Activated naive CD4-positive, alpha-beta T cell treated with anti-CD3 and anti-CD28 coated beads for 36 hours (primary cell): Measurements from ENCODE around the gene CGNL1. TPM values are rescaled to one million over a fixed set of nuclear protein-coding genes. Genes with fewer than 3 reads are reported as not detected.

Source experiments
- CTCF ChIA-PET: fragments of 350-600 bp; sonication (Branson Sonifier 250); formaldehyde crosslinking; loops from one replicate; lab custom pipeline; 2021; ENCODE audit warnings: antibody characterized with exemption; lab: Charles Lee
- DNase-seq: peaks from one replicate; pipeline ENCODE4 v3.0.0-alpha.2; 2020
- H3K27ac Mint-ChIP-seq: one replicate; pipeline ENCODE4 v1.8.0; 2021; ENCODE audit warnings: mild to moderate bottlenecking, mixed read lengths
- H3K27me3 Mint-ChIP-seq: one replicate; pipeline ENCODE4 v1.8.0; 2021; ENCODE audit warnings: low read depth, mixed read lengths
- H3K36me3 Mint-ChIP-seq: one replicate; pipeline ENCODE4 v1.8.0; 2021; ENCODE audit warnings: low read depth, mixed read lengths
- H3K4me1 Mint-ChIP-seq: one replicate; pipeline ENCODE4 v1.8.0; 2021; ENCODE audit warnings: low read depth, mixed read lengths
- H3K4me3 Mint-ChIP-seq: one replicate; pipeline ENCODE4 v1.8.0; 2021; ENCODE audit warnings: mild to moderate bottlenecking, moderate library complexity, mixed read lengths
- H3K9me3 Mint-ChIP-seq: one replicate; pipeline ENCODE4 v1.8.0; 2021; ENCODE audit warnings: mixed read lengths
- intact Hi-C: fragments of 100-400 bp; cut with micrococcal nuclease; formaldehyde crosslinking; loops from one replicate; pipeline ENCODE4 v1.15.1; 2023
- total RNA-seq, 2 experiments: library from RNA; stranded (reverse); gene quantifications; one replicate each; pipeline ENCODE4 v1.2.3, GENCODE V29; 2021

The CGNL1 gene
- total RNA-seq, 2 experiments from 2014 or later = not detected

GRCh38 chr15:57436961-57437360 lies 60.7 kb downstream of the CGNL1 start:
- Mint-ChIP-seq H3K27me3 (peaks cover 9% of the 10 kb centered on the region), H3K4me1 (no peaks in the 10 kb centered on the region), H3K4me3 (no peak overlapping the region), H3K27ac (no peak overlapping the region), H3K36me3 (no peaks in the 10 kb centered on the region), H3K9me3 (no peaks in the 10 kb centered on the region)
- CTCF ChIA-PET = interaction anchor here (1.2 kb wide), 1 partner anchor 92 kb away, joined by 3 read pairs; no protein-coding TSS in a partner anchor
- no peak for DNase-seq
- intact Hi-C loops = no loop called here

- peaks cover 7% of the 10 kb centered on the region for H3K27me3 Mint-ChIP-seq
- CTCF ChIA-PET = no interaction called here
- H3K9me3 Mint-ChIP-seq = no peaks in the 10 kb centered on the region
- H3K27ac Mint-ChIP-seq = no peak overlapping the region
- no peaks in the 10 kb centered on the region for H3K4me1 Mint-ChIP-seq
- H3K36me3 Mint-ChIP-seq = no peaks in the 10 kb centered on the region
- intact Hi-C loops = no loop called here
- no peak overlapping the region for H3K4me3 Mint-ChIP-seq
- no peak for DNase-seq
Measured at GRCh38 chr15:57437564-57437963, 61.3 kb downstream of the CGNL1 start.

GRCh38 chr15:57438166-57438565 lies 61.9 kb downstream of the CGNL1 start:
- Mint-ChIP-seq H3K36me3 (no peaks in the 10 kb centered on the region), H3K27me3 (peaks cover 7% of the 10 kb centered on the region), H3K4me3 (no peak overlapping the region), H3K4me1 (no peaks in the 10 kb centered on the region), H3K27ac (no peak overlapping the region), H3K9me3 (no peaks in the 10 kb centered on the region)
- intact Hi-C loops = no loop called here
- CTCF ChIA-PET = interaction anchor here (0.7 kb wide), 1 partner anchor 234 kb away, joined by 3 read pairs; no protein-coding TSS in a partner anchor
- no peak for DNase-seq

- DNase-seq = no peak
- CTCF ChIA-PET = no interaction called here
- Mint-ChIP-seq H3K4me3 (no peak overlapping the region), H3K27ac (no peak overlapping the region), H3K9me3 (no peaks in the 10 kb centered on the region), H3K4me1 (no peaks in the 10 kb centered on the region), H3K36me3 (no peaks in the 10 kb centered on the region), H3K27me3 (peaks cover 9% of the 10 kb centered on the region)
- intact Hi-C loops = no loop called here
Measured at GRCh38 chr15:57439128-57440027, 63.1 kb downstream of the CGNL1 start.

GRCh38 chr15:57440167-57440566 lies 63.9 kb downstream of the CGNL1 start:
- Mint-ChIP-seq H3K4me3 (no peak overlapping the region), H3K27me3 (peaks cover 10% of the 10 kb centered on the region), H3K27ac (no peak overlapping the region), H3K36me3 (no peaks in the 10 kb centered on the region), H3K4me1 (no peaks in the 10 kb centered on the region), H3K9me3 (no peaks in the 10 kb centered on the region)
- CTCF ChIA-PET = no interaction called here
- intact Hi-C loops = no loop called here
- DNase-seq = no peak

- Mint-ChIP-seq H3K9me3 (no peaks in the 10 kb centered on the region), H3K4me3 (no peak overlapping the region), H3K27ac (no peak overlapping the region), H3K36me3 (no peaks in the 10 kb centered on the region), H3K27me3 (peaks cover 11% of the 10 kb centered on the region), H3K4me1 (no peaks in the 10 kb centered on the region)
- DNase-seq = no peak
- CTCF ChIA-PET = interaction anchor here (0.5 kb wide), 1 partner anchor 1466 kb away, joined by 7 read pairs; no protein-coding TSS in a partner anchor
- intact Hi-C loops = no loop called here
Measured at GRCh38 chr15:57440799-57441198, 64.5 kb downstream of the CGNL1 start.

GRCh38 chr15:57442335-57442734 lies 66.0 kb downstream of the CGNL1 start:
- Mint-ChIP-seq H3K9me3 (no peaks in the 10 kb centered on the region), H3K27ac (no peak overlapping the region), H3K36me3 (no peaks in the 10 kb centered on the region), H3K4me1 (no peaks in the 10 kb centered on the region), H3K4me3 (no peak overlapping the region), H3K27me3 (peaks cover 9% of the 10 kb centered on the region)
- intact Hi-C loops = no loop called here
- DNase-seq = no peak
- CTCF ChIA-PET = no interaction called here

- no peak for DNase-seq
- CTCF ChIA-PET = no interaction called here
- intact Hi-C loops = no loop called here
- H3K27ac Mint-ChIP-seq = no peak overlapping the region
- H3K4me3 Mint-ChIP-seq = no peak overlapping the region
- peaks cover 13% of the 10 kb centered on the region for H3K27me3 Mint-ChIP-seq
- no peaks in the 10 kb centered on the region for H3K9me3 Mint-ChIP-seq
- no peaks in the 10 kb centered on the region for H3K36me3 Mint-ChIP-seq
- H3K4me1 Mint-ChIP-seq = no peaks in the 10 kb centered on the region
Measured at GRCh38 chr15:57443486-57443885, 67.2 kb downstream of the CGNL1 start.

- no peak for DNase-seq
- no peak overlapping the region for H3K27ac Mint-ChIP-seq
- H3K27me3 Mint-ChIP-seq = peaks cover 22% of the 10 kb centered on the region
- no peaks in the 10 kb centered on the region for H3K4me1 Mint-ChIP-seq
- H3K36me3 Mint-ChIP-seq = no peaks in the 10 kb centered on the region
- H3K9me3 Mint-ChIP-seq = no peaks in the 10 kb centered on the region
- CTCF ChIA-PET = no interaction called here
- no peak overlapping the region for H3K4me3 Mint-ChIP-seq
- intact Hi-C loops = no loop called here
Measured at GRCh38 chr15:57444877-57445513, 68.7 kb downstream of the CGNL1 start.

GRCh38 chr15:57445872-57446271 lies 69.6 kb downstream of the CGNL1 start:
- H3K27me3 Mint-ChIP-seq = peaks cover 25% of the 10 kb centered on the region
- no peaks in the 10 kb centered on the region for H3K36me3 Mint-ChIP-seq
- intact Hi-C loops = no loop called here
- H3K27ac Mint-ChIP-seq = no peak overlapping the region
- CTCF ChIA-PET = no interaction called here
- H3K4me3 Mint-ChIP-seq = no peak overlapping the region
- no peak for DNase-seq
- no peaks in the 10 kb centered on the region for H3K4me1 Mint-ChIP-seq
- no peaks in the 10 kb centered on the region for H3K9me3 Mint-ChIP-seq

- Mint-ChIP-seq H3K27ac (no peak overlapping the region), H3K36me3 (no peaks in the 10 kb centered on the region), H3K9me3 (no peaks in the 10 kb centered on the region), H3K4me1 (no peaks in the 10 kb centered on the region), H3K27me3 (peaks cover 25% of the 10 kb centered on the region), H3K4me3 (no peak overlapping the region)
- CTCF ChIA-PET = interaction anchor here (0.6 to 1.0 kb wide), 2 partner anchors 35 to 81 kb away, joined by 3 read pairs; no protein-coding TSS in a partner anchor
- intact Hi-C loops = no loop called here
- no peak for DNase-seq
Measured at GRCh38 chr15:57446393-57446792, 70.1 kb downstream of the CGNL1 start.

- H3K27ac Mint-ChIP-seq = no peak overlapping the region
- H3K4me1 Mint-ChIP-seq = no peaks in the 10 kb centered on the region
- H3K4me3 Mint-ChIP-seq = no peak overlapping the region
- H3K36me3 Mint-ChIP-seq = no peaks in the 10 kb centered on the region
- peaks cover 24% of the 10 kb centered on the region for H3K27me3 Mint-ChIP-seq
- intact Hi-C loops = no loop called here
- CTCF ChIA-PET = interaction anchor here (0.6 kb wide), 1 partner anchor 149 kb away, joined by 3 read pairs; no protein-coding TSS in a partner anchor
- no peak for DNase-seq
- H3K9me3 Mint-ChIP-seq = no peaks in the 10 kb centered on the region
Measured at GRCh38 chr15:57451555-57451954, 75.2 kb downstream of the CGNL1 start.
